Measurements from ENCODE around the gene GNG4. TPM values are rescaled to one million over a fixed set of nuclear protein-coding genes. Genes with fewer than 3 reads are reported as not detected.

GNG4 gene
- total RNA-seq, 3 donors from 2014 or later: 0.15 to 2.9 TPM; not detected in 1

GRCh38 chr1:235644693-235645305 lies 4.8 kb downstream of the GNG4 start:
- intact Hi-C loops (cut with DNase I; ENCODE audit: low total_unique reads): no loop called here
- no peaks in the 10 kb centered on the region for H3K9me3 ChIP-seq
- DNase-seq (ENCODE audit: low spot score in 2 of 2): no peak
- H3K4me3 ChIP-seq: no peak overlapping the region
- H3K36me3 ChIP-seq: no peaks in the 10 kb centered on the region
- H3K27me3 ChIP-seq: peaks cover 0 to 8% of the 10 kb centered on the region in 2 donors
- TF ChIP-seq POLR2A (IDR thresholded peaks at IDR 0.05) (no peak), CTCF (IDR thresholded peaks at IDR 0.05) (no peak), POLR2AphosphoS5 (IDR thresholded peaks at IDR 0.05) (no peak)
- no peaks in the 10 kb centered on the region for H3K4me1 ChIP-seq
- no peak overlapping the region for H3K27ac ChIP-seq

- Histone ChIP-seq H3K27ac (no peak overlapping the region), H3K9me3 (no peaks in the 10 kb centered on the region), H3K27me3 (peaks cover 0 to 4% of the 10 kb centered on the region in 2 donors), H3K4me3 (no peak overlapping the region), H3K4me1 (no peaks in the 10 kb centered on the region), H3K36me3 (no peaks in the 10 kb centered on the region)
- TF ChIP-seq CTCF (IDR thresholded peaks at IDR 0.05): no peak
- TF ChIP-seq POLR2A (IDR thresholded peaks at IDR 0.05): no peak
- TF ChIP-seq POLR2AphosphoS5 (IDR thresholded peaks at IDR 0.05): no peak
- intact Hi-C loops (cut with DNase I; ENCODE audit: low total_unique reads): no loop called here
- DNase-seq (ENCODE audit: low spot score in 2 of 2): no peak
Measured at GRCh38 chr1:235643837-235644692, 5.5 kb downstream of the GNG4 start.

GRCh38 chr1:235642943-235643371 lies 6.6 kb downstream of the GNG4 start:
- no peak overlapping the region for H3K27ac ChIP-seq
- H3K27me3 ChIP-seq: peaks cover 0 to 4% of the 10 kb centered on the region in 2 donors
- TF ChIP-seq POLR2A (IDR thresholded peaks at IDR 0.05) (no peak), CTCF (IDR thresholded peaks at IDR 0.05) (no peak), POLR2AphosphoS5 (IDR thresholded peaks at IDR 0.05) (no peak)
- no peaks in the 10 kb centered on the region for H3K9me3 ChIP-seq
- no peaks in the 10 kb centered on the region for H3K36me3 ChIP-seq
- no peak overlapping the region for H3K4me3 ChIP-seq
- intact Hi-C loops (cut with DNase I; ENCODE audit: low total_unique reads): no loop called here
- no peaks in the 10 kb centered on the region for H3K4me1 ChIP-seq
- DNase-seq (ENCODE audit: low spot score in 2 of 2): no peak

- Histone ChIP-seq H3K4me1 (no peaks in the 10 kb centered on the region), H3K27ac (no peak overlapping the region), H3K9me3 (no peaks in the 10 kb centered on the region), H3K4me3 (peak overlapping the region in 2 of 3 donors; percentile 35 to 57), H3K36me3 (no peaks in the 10 kb centered on the region), H3K27me3 (peaks cover 0 to 4% of the 10 kb centered on the region in 2 donors)
- DNase-seq (ENCODE audit: low spot score in 2 of 2): no peak
- intact Hi-C loops (cut with DNase I; ENCODE audit: low total_unique reads): no loop called here
- no peak for TF ChIP-seq CTCF (IDR thresholded peaks at IDR 0.05)
- no peak for TF ChIP-seq POLR2A (IDR thresholded peaks at IDR 0.05)
- no peak for TF ChIP-seq POLR2AphosphoS5 (IDR thresholded peaks at IDR 0.05)
Measured at GRCh38 chr1:235642011-235642942, 7.3 kb downstream of the GNG4 start.

Measured in breast epithelium (tissue), 4 donors.